ENCODE results near the gene CAPN9.

Gene CAPN9

GRCh38 chr1:230705289-230706019, 41.7 kb upstream of the CAPN9 start:
- TF ChIP-seq EZH2phosphoT487 (IDR thresholded peaks at IDR 0.05; ENCODE audit: borderline replicate concordance, low read length): no peak
- TF ChIP-seq CTCF (IDR thresholded peaks at IDR 0.05; ENCODE audit: low read depth, low read length, poor library complexity, severe bottlenecking): no peak
- Histone ChIP-seq H3K9me2 (replicated peaks; ENCODE audit: control insufficient read depth, low read length) (no peaks in the 10 kb centered on the region), H3F3A (ENCODE audit: control insufficient read depth, insufficient read depth) (no peaks in the 10 kb centered on the region), H3K36me3 (ENCODE audit: control insufficient read depth, low read length) (no peaks in the 10 kb centered on the region), H4K20me1 (ENCODE audit: control insufficient read depth, insufficient read depth, low read depth, low read length) (no peaks in the 10 kb centered on the region), H3K27ac (ENCODE audit: low read depth, low read length) (no peak overlapping the region), H3K4me1 (ENCODE audit: control insufficient read depth, low read length) (no peaks in the 10 kb centered on the region), H3K27me3 (ENCODE audit: control insufficient read depth, low read length) (no peaks in the 10 kb centered on the region), H3K9me3 (ENCODE audit: control insufficient read depth, insufficient read depth, low read length) (no peaks in the 10 kb centered on the region), H3K4me2 (ENCODE audit: low read length) (no peak overlapping the region), H3K4me3 (ENCODE audit: low read length) (no peak overlapping the region), H3K79me2 (ENCODE audit: control insufficient read depth, low read length) (no peaks in the 10 kb centered on the region)

- H3K36me3 ChIP-seq (ENCODE audit: control insufficient read depth, low read length): no peaks in the 10 kb centered on the region
- H3K4me1 ChIP-seq (ENCODE audit: control insufficient read depth, low read length): no peaks in the 10 kb centered on the region
- TF ChIP-seq CTCF (IDR thresholded peaks at IDR 0.05; ENCODE audit: low read depth, low read length, poor library complexity, severe bottlenecking): no peak
- TF ChIP-seq EZH2phosphoT487 (IDR thresholded peaks at IDR 0.05; ENCODE audit: borderline replicate concordance, low read length): no peak
- H3K9me3 ChIP-seq (ENCODE audit: control insufficient read depth, insufficient read depth, low read length): no peaks in the 10 kb centered on the region
- H3K4me3 ChIP-seq (ENCODE audit: low read length): no peak overlapping the region
- H3K9me2 ChIP-seq (replicated peaks; ENCODE audit: control insufficient read depth, low read length): no peaks in the 10 kb centered on the region
- no peak overlapping the region for H3K27ac ChIP-seq (ENCODE audit: low read depth, low read length)
- no peaks in the 10 kb centered on the region for H3K79me2 ChIP-seq (ENCODE audit: control insufficient read depth, low read length)
- no peaks in the 10 kb centered on the region for H3F3A ChIP-seq (ENCODE audit: control insufficient read depth, insufficient read depth)
- H3K4me2 ChIP-seq (ENCODE audit: low read length): no peak overlapping the region
- no peaks in the 10 kb centered on the region for H3K27me3 ChIP-seq (ENCODE audit: control insufficient read depth, low read length)
- H4K20me1 ChIP-seq (ENCODE audit: control insufficient read depth, insufficient read depth, low read depth, low read length): no peaks in the 10 kb centered on the region
These were observed 41.0 kb upstream of the CAPN9 start for GRCh38 chr1:230706020-230706699.

- Histone ChIP-seq H3K27me3 (ENCODE audit: control insufficient read depth, low read length) (no peaks in the 10 kb centered on the region), H3F3A (ENCODE audit: control insufficient read depth, insufficient read depth) (no peaks in the 10 kb centered on the region), H3K9me2 (replicated peaks; ENCODE audit: control insufficient read depth, low read length) (no peaks in the 10 kb centered on the region), H3K9me3 (ENCODE audit: control insufficient read depth, insufficient read depth, low read length) (no peaks in the 10 kb centered on the region), H3K4me2 (ENCODE audit: low read length) (no peak overlapping the region), H3K79me2 (ENCODE audit: control insufficient read depth, low read length) (no peaks in the 10 kb centered on the region), H3K4me1 (ENCODE audit: control insufficient read depth, low read length) (no peaks in the 10 kb centered on the region), H3K36me3 (ENCODE audit: control insufficient read depth, low read length) (no peaks in the 10 kb centered on the region), H4K20me1 (ENCODE audit: control insufficient read depth, insufficient read depth, low read depth, low read length) (no peaks in the 10 kb centered on the region), H3K4me3 (ENCODE audit: low read length) (no peak overlapping the region), H3K27ac (ENCODE audit: low read depth, low read length) (no peak overlapping the region)
- TF ChIP-seq CTCF (IDR thresholded peaks at IDR 0.05; ENCODE audit: low read depth, low read length, poor library complexity, severe bottlenecking): no peak
- TF ChIP-seq EZH2phosphoT487 (IDR thresholded peaks at IDR 0.05; ENCODE audit: borderline replicate concordance, low read length): no peak
These were observed 40.1 kb upstream of the CAPN9 start for GRCh38 chr1:230706887-230707731.
